Measurements from ENCODE around the gene LIPH. TPM values are rescaled to one million over a fixed set of nuclear protein-coding genes. Genes with fewer than 3 reads are reported as not detected.
"Not testable (repeated sequence)": the region's sequence is repeated elsewhere in the genome, so short reads cannot be mapped to it uniquely, and the experiment has no call there.

LIPH gene
- total RNA-seq, 4 donors from 2014 or later: 0.06 to 0.34 TPM; not detected in 2

DNA sequence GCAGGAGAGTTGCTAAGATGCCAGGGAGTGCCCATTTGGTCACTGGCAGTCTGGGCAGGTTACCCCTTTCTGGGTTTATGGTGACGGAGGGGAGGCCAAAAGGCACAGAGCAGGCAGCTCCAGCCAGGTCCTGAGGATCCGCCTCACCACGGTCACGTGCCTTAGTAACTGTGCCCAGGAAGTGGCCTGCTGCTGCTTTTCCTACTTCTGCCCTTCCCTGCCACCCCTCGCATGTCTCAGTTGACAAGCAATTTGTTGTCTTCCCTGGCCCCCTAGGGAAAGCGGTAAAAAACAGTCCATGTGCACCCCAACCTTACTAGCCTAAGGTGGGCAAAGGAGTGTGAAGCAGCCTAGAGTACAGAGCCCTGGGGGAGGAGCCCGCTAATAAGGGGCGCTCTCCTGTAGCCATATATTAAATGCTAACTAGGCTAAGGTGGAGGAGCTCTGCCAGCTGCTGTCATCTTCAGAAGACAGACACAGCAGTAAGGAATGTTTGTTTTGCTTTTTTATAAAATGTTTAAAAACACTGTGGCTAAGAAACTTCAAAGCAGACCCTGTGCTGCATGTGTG is 9.1 kb upstream of the LIPH start:
- intact Hi-C loops (cut with DNase I): no loop called here
- WGBS: 76% methylated on average over 8 of the region's 8 CpGs
- TF ChIP-seq POLR2A (IDR thresholded peaks at IDR 0.05; ENCODE audit: low read depth): no peak
- TF ChIP-seq, protein P1, sequence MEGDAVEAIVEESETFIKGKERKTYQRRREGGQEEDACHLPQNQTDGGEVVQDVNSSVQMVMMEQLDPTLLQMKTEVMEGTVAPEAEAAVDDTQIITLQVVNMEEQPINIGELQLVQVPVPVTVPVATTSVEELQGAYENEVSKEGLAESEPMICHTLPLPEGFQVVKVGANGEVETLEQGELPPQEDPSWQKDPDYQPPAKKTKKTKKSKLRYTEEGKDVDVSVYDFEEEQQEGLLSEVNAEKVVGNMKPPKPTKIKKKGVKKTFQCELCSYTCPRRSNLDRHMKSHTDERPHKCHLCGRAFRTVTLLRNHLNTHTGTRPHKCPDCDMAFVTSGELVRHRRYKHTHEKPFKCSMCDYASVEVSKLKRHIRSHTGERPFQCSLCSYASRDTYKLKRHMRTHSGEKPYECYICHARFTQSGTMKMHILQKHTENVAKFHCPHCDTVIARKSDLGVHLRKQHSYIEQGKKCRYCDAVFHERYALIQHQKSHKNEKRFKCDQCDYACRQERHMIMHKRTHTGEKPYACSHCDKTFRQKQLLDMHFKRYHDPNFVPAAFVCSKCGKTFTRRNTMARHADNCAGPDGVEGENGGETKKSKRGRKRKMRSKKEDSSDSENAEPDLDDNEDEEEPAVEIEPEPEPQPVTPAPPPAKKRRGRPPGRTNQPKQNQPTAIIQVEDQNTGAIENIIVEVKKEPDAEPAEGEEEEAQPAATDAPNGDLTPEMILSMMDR (IDR thresholded peaks at IDR 0.05): no peak
- TF ChIP-seq POLR2AphosphoS5 (IDR thresholded peaks at IDR 0.05): no peak
- no peak for TF ChIP-seq EP300 (IDR thresholded peaks at IDR 0.05)
- DNase-seq (ENCODE audit: extremely low spot score): no peak
- Histone ChIP-seq H3K4me1 (peaks cover 0 to 7% (median 2%) of the 10 kb centered on the region in 4 donors), H3K36me3 (no peaks in the 10 kb centered on the region), H3K4me3 (no peak overlapping the region), H3K27me3 (peaks cover 0 to 23% (median 0%) of the 10 kb centered on the region in 4 donors), H3K27ac (replicated peaks in 1 of 4) (no peak overlapping the region), H3K9me3 (no peaks in the 10 kb centered on the region)

DNA sequence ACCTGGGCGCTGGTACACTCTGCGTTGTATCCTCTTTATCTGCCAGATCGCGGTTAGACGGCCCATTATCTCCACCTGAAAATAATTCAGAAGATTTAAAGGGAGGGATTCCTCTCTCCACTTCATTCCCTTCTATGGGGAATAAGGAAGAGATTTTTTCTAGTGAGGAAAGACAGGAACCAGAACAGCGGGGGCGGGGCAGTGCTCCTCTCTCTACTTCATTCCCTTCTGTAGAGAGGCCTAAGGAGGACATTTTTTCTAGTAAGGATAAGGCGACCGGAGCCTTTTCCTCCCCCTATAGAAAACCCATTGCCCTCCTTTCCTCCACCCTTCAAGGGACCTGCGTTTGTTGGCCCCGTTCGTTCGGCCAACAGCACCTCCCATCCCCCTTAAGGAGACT is 8.3 kb upstream of the LIPH start:
- Histone ChIP-seq H3K4me1 (peaks cover 0 to 7% (median 2%) of the 10 kb centered on the region in 4 donors), H3K36me3 (no peaks in the 10 kb centered on the region), H3K4me3 (no peak overlapping the region), H3K9me3 (no peaks in the 10 kb centered on the region), H3K27me3 (peaks cover 0 to 23% (median 0%) of the 10 kb centered on the region in 4 donors), H3K27ac (replicated peaks in 1 of 4) (no peak overlapping the region)
- DNase-seq (ENCODE audit: extremely low spot score): no peak
- intact Hi-C loops (cut with DNase I): no loop called here
- TF ChIP-seq EP300 (IDR thresholded peaks at IDR 0.05): no peak
- no peak for TF ChIP-seq POLR2AphosphoS5 (IDR thresholded peaks at IDR 0.05)
- TF ChIP-seq POLR2A (IDR thresholded peaks at IDR 0.05; ENCODE audit: low read depth): no peak
- TF ChIP-seq, protein P1 (IDR thresholded peaks at IDR 0.05): no peak
- WGBS: 91% methylated on average over 13 of the region's 13 CpGs

- no peak for DNase-seq (ENCODE audit: extremely low spot score)
- no peak for TF ChIP-seq POLR2AphosphoS5 (IDR thresholded peaks at IDR 0.05)
- H3K27ac ChIP-seq (replicated peaks in 1 of 4): no peak overlapping the region
- peaks cover 0 to 7% (median 2%) of the 10 kb centered on the region in 4 donors for H3K4me1 ChIP-seq
- no peaks in the 10 kb centered on the region for H3K36me3 ChIP-seq
- WGBS: 88% methylated on average over 12 of the region's 12 CpGs
- peaks cover 0 to 23% (median 0%) of the 10 kb centered on the region in 4 donors for H3K27me3 ChIP-seq
- intact Hi-C loops (cut with DNase I): loop anchor here (5.0 to 10.0 kb wide), 2 partner anchors 57 to 205 kb away; no protein-coding TSS in a partner anchor
- no peak overlapping the region for H3K4me3 ChIP-seq
- H3K9me3 ChIP-seq: no peaks in the 10 kb centered on the region
Observed at GRCh38 chr3:185559706-185560090, 7.3 kb upstream of the LIPH start.

DNA sequence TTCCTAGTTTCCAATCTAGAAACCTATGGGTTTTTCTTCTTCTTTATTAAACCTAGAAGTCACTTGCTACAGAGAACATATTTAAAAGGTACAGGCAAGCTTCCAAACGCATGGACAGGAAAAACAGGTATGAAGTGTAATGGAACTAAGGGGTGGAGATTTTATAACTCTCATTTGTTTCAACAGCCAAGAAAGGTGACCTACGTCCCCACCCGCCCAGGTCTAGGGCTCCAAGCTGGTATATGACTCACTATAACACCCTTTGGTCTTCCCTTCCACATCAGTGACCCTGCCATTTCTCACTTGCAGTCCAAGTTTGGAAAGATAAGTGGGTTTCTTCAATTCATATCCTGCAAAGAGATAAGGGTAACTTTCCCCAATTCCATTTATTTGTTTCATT is 6.0 kb upstream of the LIPH start:
- intact Hi-C loops (cut with DNase I): loop anchor here (5.0 to 10.0 kb wide), 2 partner anchors 56 to 204 kb away; no protein-coding TSS in a partner anchor
- no peak overlapping the region for H3K27ac ChIP-seq (replicated peaks in 1 of 4)

DNA sequence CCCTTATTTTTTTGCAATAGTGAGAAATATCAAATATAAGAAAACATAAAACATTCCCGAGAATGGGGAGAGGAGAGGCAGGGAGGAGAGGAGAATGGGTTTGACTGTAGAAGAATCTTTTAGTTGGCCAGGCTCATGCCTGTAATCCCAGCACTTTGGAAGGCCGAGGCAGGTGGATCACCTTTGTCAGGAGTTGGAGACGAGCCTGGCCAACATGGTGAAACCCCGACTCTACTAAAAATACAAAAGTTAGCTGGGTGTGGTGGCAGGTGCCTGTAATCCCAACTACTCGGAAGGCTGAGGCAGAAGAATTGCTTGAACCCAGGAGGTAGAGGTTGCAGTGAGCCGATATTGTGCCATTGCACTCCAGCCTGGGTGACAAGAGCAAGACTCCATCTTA is 4.3 kb upstream of the LIPH start:
- DNase-seq (ENCODE audit: extremely low spot score): not testable (repeated sequence)
- intact Hi-C loops (cut with DNase I): loop anchor here (5.0 to 10.0 kb wide), 2 partner anchors 54 to 202 kb away; no protein-coding TSS in a partner anchor
- 84% methylated on average over 6 of the region's 6 CpGs for WGBS

More for the DNA sequence above, 6.0 kb upstream of the LIPH start:
- H3K4me1 ChIP-seq: peaks cover 0 to 7% (median 2%) of the 10 kb centered on the region in 4 donors
- WGBS: 92% methylated on average over 3 of the region's 3 CpGs
- no peak for DNase-seq (ENCODE audit: extremely low spot score)
- no peak overlapping the region for H3K4me3 ChIP-seq
- H3K9me3 ChIP-seq: no peaks in the 10 kb centered on the region
- no peak for TF ChIP-seq EP300 (IDR thresholded peaks at IDR 0.05)
- TF ChIP-seq, protein P1 (IDR thresholded peaks at IDR 0.05): no peak
- no peaks in the 10 kb centered on the region for H3K36me3 ChIP-seq
- H3K27me3 ChIP-seq: peaks cover 0 to 23% (median 0%) of the 10 kb centered on the region in 4 donors

More for the DNA sequence above, 4.3 kb upstream of the LIPH start:
- not testable (repeated sequence) for H3K36me3 ChIP-seq; H3K27ac ChIP-seq (replicated peaks in 1 of 4); H3K4me1 ChIP-seq; H3K4me3 ChIP-seq; H3K9me3 ChIP-seq
- peaks cover 0 to 19% (median 0%) of the 10 kb centered on the region in 4 donors for H3K27me3 ChIP-seq

Measured in esophagus muscularis mucosa (tissue), 4 donors.